SIG-M5 (cell line): ENCODE results near the gene CDH10.

Experiments
- DNase-seq: peaks from one replicate; lab custom pipeline; 2025; lab: John Stamatoyannopoulos, UW

CDH10 gene

DNA sequence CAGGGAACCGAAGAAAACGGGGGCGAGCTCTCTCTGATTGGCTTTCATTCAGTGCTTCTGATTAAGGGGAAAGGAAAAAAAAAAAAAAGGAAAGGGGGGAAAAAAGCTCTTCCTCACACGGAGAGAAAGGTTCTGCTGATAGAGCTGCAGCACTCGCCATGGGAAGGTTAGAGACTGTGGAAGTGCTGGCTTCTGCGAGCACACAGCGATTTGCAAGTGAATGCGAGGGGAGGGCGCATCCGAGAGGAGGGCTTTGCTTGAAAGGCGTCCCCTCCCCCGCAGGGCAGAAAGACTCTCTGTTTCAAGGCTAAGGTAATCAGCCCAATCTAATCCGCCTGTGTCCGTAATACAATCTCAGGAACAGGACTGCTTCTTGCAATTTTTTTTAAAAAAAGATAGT is at the start of gene CDH10:
Gene CDH10, minus strand, starts transcription at position 218 of the 400 bp plus-strand sequence. CDS start 51,488 bp downstream, outside the sequence.
- DNase-seq = no peak

DNA sequence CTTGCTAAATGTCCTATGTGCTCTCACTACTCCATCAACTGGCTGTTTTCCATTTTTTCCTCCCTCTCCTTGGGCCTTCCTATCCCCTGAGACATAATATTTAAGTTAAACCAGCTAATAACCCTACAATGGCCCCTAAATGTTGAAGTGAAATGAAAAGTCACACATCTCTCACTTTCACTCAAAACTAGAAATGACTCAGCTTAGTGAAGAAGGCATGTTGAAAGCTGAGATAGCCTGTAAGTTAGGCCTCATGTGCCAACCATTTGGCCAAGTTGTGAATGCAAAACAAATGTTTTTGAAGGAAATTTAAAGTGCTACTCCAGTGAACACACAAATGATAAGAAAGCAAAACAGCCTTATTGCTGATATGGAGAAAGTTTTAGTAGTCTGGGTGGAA is 48.8 kb upstream of the CDH10 start:
- no peak for DNase-seq

DNA sequence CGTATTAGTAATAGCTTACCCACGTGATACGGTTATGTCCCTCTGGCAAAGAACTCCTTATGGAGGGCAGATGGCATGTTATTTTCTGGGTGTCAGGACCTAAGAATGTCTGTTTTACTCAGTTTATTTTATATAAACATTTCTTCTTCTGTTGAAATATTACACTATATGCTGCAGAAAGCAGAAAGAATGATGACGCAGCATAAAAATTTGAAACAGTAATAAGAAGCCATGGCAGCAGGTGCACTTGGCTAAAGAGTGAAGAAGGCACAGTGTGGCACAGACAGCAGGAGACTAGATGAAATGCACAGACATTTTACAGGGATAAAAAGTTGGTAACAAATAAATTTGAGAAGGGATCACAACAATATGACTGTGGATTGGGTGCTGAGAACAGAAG is 46.3 kb upstream of the CDH10 start:
- DNase-seq = no peak

DNA sequence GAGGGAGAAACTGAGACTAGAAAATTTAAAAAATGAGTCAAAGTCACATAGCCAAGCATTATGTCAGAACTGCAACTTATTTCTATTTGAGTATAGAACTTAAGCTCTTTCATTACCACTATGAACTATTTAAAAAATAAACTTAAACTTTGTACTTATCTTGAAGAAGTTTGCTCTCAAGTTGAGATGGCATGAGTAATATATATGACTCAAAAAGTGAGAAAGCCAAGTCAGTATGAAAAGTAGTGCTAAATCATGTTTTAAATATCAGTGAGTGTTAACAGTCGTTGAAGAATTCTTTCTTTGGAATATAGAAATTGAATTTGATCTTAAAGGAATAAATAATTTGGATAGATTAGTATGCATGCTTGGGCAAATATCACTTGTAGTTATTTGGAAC is 36.3 kb upstream of the CDH10 start:
- DNase-seq = no peak

DNA sequence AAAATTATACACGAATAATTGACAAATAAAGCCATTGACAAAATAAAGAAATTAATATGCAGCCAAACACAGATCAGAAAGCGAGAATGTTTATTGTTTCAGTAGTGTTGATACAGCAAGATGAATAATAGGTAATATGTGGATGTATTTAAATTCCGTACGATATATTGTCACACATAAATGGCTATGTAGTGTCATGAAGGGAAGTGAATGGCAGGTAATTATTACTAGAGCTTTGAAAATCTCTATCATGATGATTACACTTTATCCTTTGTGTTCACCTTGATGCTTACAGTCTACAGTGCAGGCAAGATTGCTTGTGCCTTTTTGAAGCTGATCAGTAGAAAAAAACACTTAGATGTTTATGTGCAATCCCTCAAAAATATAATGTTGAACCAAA is 23.3 kb upstream of the CDH10 start:
- DNase-seq = no peak

DNA sequence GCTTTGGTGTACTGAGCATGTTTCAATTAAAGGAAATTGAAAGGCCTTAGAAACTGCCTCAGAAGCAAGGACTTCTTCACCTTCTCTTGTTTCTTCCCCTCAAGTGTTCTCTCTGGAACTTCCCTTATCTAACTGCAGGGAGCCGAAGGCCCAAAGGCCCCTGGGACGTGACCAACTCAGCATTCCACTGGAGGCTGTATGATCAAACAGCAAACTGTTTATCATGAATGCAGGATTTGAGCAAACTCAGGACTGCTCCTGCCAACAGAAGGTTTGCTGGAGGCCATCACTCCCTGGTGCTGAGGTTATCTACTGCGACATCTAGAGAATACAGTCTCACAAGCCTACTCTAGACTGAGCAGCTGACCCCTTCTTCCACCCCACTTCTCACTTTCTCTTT is 4.8 kb upstream of the CDH10 start:
- DNase-seq = no peak

DNA sequence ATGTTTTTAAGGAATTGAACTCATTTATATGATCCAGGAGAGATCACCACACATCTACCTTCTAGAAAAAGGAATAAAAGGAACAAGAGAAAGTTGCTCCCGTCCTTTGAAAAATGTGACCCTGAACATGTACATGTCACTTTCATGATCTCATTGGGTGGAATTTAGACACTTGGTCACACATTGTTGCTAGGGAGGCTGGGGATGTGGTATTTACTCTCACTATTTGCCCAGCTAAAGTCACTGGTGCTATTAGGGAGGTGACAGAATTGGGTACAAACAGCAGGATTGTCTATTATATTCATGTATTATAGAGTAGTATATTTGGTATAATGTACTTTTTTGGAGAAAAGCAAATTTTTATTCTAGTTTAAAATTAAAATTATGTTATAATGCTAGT is 2.1 kb upstream of the CDH10 start:
- DNase-seq = no peak

DNA sequence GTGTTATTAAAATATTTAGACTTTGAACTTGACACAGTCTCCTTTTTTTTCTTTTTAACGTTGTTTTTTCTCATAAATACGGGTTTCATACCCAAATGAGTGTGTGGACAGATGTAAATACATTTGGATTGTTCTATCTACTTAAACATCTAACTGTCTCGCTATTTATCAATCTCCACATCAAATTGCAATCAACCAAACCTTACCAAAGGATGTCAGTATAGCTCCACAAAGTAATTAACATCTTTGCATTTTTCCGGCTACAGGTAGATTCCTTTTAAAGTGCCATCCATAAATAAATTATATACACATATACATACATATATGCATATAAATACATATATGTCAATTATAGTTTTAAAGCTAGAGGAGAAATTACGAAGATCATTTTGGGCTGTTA is 705 bp upstream of the CDH10 start:
- no peak for DNase-seq

DNA sequence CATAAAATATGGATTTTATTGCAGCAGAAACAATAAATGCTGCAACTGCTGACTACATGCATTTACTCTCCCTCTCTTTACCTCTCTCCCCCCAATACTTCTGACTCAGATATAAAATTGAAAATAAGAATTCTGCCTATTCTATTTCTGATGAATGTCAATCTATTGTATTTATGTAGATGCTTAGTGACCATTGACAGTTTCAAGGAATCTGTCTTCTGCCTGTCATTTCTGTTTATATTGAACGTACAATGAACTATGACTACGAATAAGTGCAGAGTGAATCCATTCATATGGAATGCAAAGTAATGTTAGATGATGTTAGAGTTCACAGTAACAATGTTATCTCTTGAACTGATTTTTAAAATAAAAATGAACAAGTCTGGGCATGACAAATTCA is 898 bp downstream of the CDH10 start:
- DNase-seq = no peak

DNA sequence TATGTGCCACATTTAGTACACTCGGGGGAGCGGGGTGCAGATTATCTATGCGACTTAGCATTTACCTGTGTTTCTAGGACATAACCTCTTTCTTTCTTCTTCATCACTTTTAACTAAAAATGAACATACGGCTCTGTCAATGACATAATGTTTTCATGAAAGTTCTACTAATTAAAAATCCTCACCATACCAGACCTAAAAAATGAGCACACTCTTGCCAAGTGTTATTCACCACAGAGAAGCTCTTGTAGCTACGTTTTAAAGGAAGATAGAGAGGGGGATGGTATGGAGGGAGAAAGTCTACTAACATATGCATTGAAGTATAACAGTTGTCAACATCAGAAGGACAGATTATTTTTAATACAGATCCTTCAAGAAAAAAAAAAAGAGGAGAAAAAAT is 1.6 kb downstream of the CDH10 start:
- no peak for DNase-seq

DNA sequence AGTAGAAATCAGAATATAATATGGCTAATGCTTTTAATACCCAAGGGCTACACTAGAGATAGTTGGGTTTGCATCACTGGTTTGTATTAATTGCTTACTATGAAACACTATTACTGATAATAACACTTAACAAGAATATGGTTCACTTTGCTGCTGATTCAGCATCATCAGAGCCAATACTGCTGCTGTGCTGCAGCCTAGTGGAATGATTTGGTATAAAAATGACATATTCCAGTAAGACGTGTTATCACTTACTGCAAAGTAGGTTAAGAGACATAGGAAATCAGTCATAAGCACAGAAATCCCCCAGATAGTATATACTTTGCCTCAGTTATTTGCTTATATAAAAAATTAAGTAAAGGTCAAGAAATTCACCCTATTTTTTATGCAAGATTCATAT is 2.8 kb downstream of the CDH10 start:
- no peak for DNase-seq

DNA sequence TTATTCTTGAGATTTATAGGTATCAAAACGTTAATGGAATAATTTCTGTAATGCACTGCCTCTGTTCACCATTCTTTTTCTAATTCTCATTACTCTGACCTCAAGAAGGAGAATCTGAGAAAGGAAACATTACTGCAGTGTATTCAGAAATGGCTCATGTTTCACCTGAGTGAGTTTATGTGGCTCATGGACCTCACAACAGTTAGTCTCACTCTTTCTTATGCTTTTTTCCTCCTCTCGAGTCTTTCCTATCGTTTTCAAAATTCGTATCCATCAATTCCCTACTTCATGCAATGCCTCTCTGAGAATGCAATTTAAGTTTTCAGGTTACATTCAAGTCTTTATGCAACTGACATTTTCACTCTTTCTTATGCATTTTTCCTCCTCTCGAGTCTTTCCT is 9.6 kb downstream of the CDH10 start:
- no peak for DNase-seq

DNA sequence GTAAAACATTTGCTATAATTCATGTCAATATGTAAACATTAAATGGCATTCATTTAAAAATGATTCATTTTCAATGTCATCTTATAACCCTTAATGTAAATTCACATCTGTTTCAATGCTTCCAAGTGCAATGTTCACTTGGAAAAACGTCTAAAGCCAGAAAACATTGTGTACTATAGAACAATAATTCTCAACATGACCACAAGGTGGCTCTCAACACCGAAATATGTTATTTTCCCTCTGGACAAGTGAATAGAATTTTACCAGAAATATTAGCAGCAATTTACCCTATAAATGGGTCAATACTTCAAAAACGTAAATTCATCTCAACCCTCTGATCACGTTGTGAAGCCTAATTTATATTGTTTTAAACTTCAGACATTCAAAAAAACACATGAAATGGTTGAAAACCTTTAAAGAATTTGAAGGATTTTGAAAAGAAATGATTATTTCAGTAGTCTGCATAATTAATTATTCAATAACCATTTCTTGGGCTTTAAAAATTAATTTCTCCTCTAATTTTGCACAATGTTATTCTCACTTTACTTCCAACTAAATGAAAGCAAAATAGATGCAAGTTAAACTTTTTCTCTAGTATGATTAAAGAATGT is 11.0 kb downstream of the CDH10 start:
- no peak for DNase-seq

DNA sequence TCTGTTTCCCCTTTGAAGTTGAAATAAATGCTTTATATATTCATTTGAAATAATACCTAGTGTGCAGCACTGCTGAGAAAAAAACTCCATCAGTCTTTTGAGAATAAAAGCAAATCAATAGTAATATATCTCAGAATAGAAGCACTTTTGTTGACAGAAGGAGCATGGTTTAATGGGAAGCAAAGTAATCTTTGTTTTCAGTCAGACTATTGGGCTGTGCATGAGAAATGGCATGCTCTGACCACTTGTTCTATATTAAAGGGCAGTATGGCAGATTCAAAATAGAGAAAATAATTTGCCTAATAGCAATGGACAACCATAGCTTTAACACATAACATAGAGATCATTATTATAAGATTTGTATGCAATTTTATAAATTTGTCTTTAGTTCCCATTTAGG is 12.4 kb downstream of the CDH10 start:
- no peak for DNase-seq

DNA sequence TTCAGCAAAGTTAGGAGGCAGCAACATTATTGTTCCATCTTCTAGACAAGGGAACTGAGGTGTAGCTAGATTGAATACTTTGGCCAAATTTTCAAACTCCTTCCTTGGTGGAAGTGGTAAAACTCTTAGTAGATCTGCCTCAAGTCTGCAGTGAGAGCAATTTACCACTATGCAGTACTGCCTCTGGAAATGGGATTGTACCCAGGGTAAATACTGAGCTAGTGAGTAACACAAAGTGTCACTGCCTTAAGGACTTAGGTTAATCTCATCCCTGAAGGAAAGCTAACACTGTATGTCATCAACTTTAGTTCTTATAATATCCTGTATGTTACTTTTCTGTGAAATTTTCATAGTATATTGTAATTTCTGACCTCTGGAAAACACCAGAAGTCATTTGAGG is 13.9 kb downstream of the CDH10 start:
- no peak for DNase-seq

DNA sequence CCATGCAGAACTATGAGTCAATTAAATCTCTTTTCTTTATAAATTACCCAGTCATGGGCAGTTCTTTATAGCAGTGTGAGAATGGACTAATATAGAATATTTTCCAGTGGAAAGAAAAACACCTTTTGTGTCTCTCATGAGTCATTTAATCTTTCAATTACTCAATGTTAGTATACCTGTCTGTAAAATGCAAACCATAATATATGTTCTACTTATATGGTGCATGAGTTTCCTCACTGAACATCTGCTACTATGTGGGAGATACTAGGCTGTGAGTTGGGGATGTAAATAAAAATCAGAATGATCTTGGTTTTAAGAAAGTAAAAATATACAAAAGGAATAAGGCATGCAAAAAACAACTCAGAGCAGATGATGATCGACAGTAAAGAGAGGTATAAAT is 15.0 kb downstream of the CDH10 start:
- no peak for DNase-seq

DNA sequence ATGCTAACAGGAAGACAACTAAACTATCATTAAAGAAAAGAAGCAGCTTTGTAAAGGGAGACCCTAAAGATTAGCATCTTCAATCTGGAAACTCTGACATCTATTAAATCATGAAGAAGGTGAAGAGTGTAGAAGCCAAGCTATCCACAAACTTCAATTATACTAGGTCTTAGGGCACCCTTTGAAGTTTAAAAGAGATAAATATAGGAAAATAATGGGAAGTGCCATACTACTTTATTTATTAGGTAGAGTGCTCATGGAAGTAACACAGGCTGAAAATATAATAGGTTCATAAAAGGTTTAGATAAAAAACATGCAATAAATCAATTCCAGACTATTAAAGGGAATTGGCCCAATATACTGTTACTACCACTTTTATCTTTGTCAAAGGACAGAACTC is 19.9 kb downstream of the CDH10 start:
- no peak for DNase-seq

DNA sequence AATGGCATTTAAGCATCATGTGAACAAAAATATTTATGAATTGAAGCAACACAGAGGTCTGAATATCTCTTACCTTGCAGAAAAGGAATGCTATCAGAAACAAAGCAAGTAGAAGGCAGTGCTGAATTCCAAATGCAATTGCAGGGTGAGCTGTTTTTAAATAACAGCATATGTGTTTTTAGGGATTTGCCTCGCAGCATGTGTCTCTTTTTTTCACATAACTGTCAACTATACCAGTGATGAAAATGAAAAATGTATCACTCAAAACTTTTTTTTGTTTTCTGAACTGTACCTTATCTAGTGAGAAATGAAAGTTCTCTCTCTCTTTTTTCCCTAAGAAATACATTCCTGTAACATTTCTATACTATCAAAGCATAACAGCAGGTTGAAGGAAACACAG is 21.2 kb downstream of the CDH10 start:
- DNase-seq = no peak

DNA sequence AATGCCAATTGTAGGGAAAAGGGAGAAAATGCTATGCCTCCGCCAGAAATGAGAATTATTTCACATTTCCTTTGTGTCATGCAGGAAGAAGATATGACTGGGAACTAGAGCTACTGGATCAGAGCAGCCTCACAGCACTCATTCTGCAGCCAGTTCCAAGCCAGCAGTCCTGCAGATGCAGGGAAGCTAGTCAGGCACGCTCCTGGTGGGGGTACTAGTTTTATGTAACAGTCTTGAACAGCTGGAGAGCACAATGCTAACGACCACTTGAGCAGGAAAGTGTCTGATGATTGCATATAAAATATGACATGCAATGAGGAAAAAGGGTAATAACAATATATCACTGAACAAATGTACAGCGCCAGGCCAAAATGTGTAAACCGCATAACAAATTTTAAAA is 21.7 kb downstream of the CDH10 start:
- DNase-seq = no peak

DNA sequence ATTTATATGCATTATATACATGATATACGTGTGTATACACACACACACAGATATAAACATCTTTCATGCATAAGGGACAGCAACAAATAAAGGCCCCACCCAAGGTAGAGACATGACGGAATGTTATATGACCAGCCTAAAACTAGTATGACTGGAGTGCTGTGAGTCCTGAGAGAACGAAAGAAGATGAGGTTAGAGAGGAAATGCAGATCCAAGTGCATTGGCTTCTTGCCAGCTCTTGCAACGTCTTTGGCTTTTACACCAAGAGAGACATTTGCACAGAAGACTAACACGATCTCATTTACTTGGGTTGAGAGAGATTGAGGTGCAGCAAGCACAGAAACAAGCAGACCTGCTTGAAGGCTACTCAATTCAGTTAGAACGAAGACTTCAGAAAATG is 23.0 kb downstream of the CDH10 start:
- no peak for DNase-seq

DNA sequence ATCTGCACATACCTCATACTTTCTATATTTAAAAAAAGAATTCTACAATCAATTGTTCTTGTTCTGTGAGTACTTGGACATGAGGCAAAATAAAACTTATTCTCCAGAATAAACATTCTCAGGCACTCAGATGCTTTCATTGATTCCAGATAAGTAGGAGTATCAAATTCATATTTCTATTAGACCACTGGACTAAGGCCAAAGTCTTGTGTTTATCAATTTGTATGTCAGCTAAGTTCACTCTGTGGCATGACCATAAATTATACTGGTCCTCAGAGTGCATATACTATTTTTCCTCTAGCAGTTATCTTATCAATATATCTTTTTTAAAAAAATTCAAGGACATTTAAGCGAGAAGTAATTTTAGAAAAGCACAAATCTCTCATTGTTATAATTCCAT is 28.2 kb downstream of the CDH10 start:
- DNase-seq = no peak

DNA sequence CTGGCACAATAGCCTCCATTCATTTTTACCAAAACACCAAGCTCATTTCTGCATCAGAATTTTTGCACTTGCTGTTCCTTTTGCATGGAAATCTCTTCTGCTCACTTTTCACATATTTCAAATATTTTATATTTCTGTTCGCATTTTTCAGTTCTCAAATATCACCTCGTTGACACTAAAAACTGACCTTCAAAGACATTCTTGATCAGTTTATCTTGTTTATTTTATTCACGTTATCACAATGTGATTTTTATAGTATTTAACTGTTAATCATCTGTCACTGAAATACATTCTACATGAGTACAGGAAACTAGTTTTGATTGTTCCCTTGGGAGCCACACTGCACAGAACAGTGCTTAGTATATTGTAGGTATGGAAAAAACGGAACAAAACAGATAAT is 29.6 kb downstream of the CDH10 start:
- no peak for DNase-seq

DNA sequence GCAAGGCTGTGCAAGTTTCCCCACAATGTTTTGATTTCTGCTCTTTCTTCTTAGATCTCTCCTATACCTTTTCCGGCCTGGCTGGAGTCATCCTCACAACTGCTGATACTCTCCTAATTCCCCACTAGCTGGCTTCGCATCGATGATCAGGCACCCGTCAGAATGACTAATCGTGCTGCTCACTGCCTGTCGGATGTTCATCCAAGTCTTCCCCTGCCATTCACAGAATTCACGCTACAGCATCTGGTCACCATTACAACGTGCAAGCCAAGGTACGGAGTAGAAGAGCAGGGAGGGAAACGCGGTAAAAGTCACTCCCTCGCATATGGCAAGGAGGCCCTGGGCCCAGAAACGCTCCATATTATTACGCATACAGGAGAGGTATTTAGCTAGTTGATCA is 35.1 kb downstream of the CDH10 start:
- no peak for DNase-seq

DNA sequence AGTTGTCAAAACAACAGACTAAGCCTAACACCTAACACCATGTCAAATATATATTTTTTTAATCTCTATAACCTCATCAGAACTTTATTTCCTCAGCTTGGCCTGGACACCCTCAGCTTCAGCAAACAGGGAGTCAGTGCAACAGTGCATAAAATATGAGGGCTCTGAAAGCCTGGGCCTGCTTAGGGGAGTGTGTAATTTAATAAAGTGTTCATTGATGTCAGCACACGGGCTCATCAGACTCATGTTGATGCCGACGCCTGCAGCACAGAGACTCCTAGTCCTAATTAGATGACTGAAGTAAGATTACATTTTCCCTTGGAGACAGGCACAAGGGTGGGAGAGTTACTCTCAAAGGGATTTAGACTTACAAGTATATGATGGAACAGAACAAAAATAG is 37.8 kb downstream of the CDH10 start:
- no peak for DNase-seq

DNA sequence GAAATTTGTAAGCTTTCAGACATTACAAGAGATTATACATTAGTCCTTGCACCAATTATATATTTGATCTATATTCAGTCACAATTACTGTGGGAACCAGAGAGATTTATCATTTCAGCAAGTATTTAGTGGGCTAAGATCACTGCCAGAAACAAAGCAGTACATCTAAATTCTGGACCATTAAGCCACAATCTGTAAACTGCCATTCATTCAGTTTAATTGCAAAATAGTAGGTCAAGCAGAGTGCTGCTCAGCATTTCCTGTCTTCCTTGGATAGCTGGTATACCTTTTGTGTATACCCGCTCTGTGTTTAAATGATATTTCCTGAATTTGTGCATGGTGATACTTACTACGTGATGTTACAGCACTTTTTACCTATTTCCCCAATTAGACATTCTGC is 42.6 kb downstream of the CDH10 start:
- DNase-seq = no peak
